Calu3 (cell line): ENCODE measurements around the gene RPL19. TPM values are rescaled to one million over a fixed set of nuclear protein-coding genes. Genes with fewer than 3 reads are reported as not detected.

Experiments
- BruUV-seq: library from RNA; stranded (reverse); fragments of 400-500 nt; replicated peaks from 2 replicates; lab custom pipeline; 2021; lab: Mats Ljungman, UMichigan
- CTCF ChIA-PET: fragments of 300-600 bp; sonication (Branson Sonifier 250); formaldehyde crosslinking; loops from one replicate; lab custom pipeline; 2022; ENCODE audit warnings: antibody characterized with exemption; lab: Charles Lee
- DNase-seq: peaks from one replicate; pipeline ENCODE4 v3.0.0; 2022
- H3K27ac Mint-ChIP-seq: one replicate; pipeline ENCODE4 v1.8.0; 2022; ENCODE audit warnings: mixed read lengths; ENCODE audit not compliant: unreplicated experiment
- H3K27me3 Mint-ChIP-seq: one replicate; pipeline ENCODE4 v1.8.0; 2022; ENCODE audit warnings: mixed read lengths; ENCODE audit not compliant: unreplicated experiment
- H3K36me3 Mint-ChIP-seq: one replicate; pipeline ENCODE4 v1.8.0; 2022; ENCODE audit warnings: mild to moderate bottlenecking, moderate library complexity, mixed read lengths; ENCODE audit not compliant: insufficient read depth, unreplicated experiment
- H3K4me1 Mint-ChIP-seq: one replicate; pipeline ENCODE4 v1.8.0; 2022; ENCODE audit warnings: mild to moderate bottlenecking, low read depth, mixed read lengths; ENCODE audit not compliant: unreplicated experiment
- H3K4me3 Mint-ChIP-seq: one replicate; pipeline ENCODE4 v1.8.0; 2022; ENCODE audit warnings: mild to moderate bottlenecking, low read depth, moderate library complexity, mixed read lengths; ENCODE audit not compliant: unreplicated experiment
- H3K9me3 Mint-ChIP-seq: one replicate; pipeline ENCODE4 v1.8.0; 2022; ENCODE audit warnings: low read depth, mixed read lengths; ENCODE audit not compliant: unreplicated experiment
- intact Hi-C: fragments of 100-400 bp; cut with micrococcal nuclease; formaldehyde crosslinking; loops from one replicate; pipeline ENCODE4 v1.10.0; 2022; ENCODE audit not compliant: unreplicated experiment
- total RNA-seq: library from RNA; stranded (reverse); gene quantifications from 2 replicates; pipeline ENCODE4 v1.2.3, GENCODE V29; 2022
- TF ChIP-seq, protein P1 (sequence below): fragments of 200-600 bp; IDR thresholded peaks from one replicate; pipeline ENCODE4 v1.8.0; 2022; ENCODE audit warnings: antibody characterized with exemption; ENCODE audit not compliant: unreplicated experiment

The RPL19 gene
- total RNA-seq, 1 experiment from 2014 or later: 6,763 TPM

DNA sequence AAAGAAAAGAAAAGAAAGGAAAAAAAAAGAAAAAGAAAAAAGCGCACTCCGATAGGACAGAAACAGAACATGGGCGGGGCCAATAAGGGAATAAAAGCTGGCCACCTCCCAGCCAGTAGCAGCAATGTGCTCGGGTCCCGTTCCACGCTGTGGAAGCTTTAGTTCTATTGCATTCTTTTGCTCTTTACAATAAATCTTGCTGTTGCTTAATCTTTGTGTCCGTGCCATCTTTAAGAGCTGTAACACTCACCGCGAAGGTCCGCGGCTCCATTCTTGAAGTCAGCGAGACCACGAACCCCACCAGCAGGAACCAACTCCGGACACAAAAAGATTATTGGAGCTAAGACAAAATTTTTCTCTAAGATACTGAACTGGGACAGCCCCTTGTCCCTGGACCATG lies 31.0 kb upstream of the RPL19 start:
- no TSS peak for BruUV-seq
- Mint-ChIP-seq H3K27ac (no peak overlapping the region), H3K36me3 (peaks cover 21% of the 10 kb centered on the region), H3K4me1 (peaks cover 10% of the 10 kb centered on the region), H3K27me3 (peaks cover 46% of the 10 kb centered on the region), H3K4me3 (no peak overlapping the region), H3K9me3 (no peaks in the 10 kb centered on the region)
- CTCF ChIA-PET: interaction anchor here (0.6 to 7.2 kb wide), 15 partner anchors 7 to 1311 kb away, joined by 3 to 148 read pairs (median 4); partner anchors contain the start of genes CDK12, MED1 and PLXDC1
- no peak for DNase-seq
- TF ChIP-seq, protein P1, sequence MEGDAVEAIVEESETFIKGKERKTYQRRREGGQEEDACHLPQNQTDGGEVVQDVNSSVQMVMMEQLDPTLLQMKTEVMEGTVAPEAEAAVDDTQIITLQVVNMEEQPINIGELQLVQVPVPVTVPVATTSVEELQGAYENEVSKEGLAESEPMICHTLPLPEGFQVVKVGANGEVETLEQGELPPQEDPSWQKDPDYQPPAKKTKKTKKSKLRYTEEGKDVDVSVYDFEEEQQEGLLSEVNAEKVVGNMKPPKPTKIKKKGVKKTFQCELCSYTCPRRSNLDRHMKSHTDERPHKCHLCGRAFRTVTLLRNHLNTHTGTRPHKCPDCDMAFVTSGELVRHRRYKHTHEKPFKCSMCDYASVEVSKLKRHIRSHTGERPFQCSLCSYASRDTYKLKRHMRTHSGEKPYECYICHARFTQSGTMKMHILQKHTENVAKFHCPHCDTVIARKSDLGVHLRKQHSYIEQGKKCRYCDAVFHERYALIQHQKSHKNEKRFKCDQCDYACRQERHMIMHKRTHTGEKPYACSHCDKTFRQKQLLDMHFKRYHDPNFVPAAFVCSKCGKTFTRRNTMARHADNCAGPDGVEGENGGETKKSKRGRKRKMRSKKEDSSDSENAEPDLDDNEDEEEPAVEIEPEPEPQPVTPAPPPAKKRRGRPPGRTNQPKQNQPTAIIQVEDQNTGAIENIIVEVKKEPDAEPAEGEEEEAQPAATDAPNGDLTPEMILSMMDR: no peak
- intact Hi-C loops: no loop called here

- H3K9me3 Mint-ChIP-seq: no peaks in the 10 kb centered on the region
- BruUV-seq: no TSS peak
- TF ChIP-seq, protein P1: no peak
- peaks cover 41% of the 10 kb centered on the region for H3K27me3 Mint-ChIP-seq
- CTCF ChIA-PET: interaction anchor here (0.6 to 1.5 kb wide), 16 partner anchors 9 to 1311 kb away, joined by 3 to 7 read pairs (median 4); partner anchors contain the start of genes CDK12 and MED1
- no peak for DNase-seq
- no peak overlapping the region for H3K4me3 Mint-ChIP-seq
- peaks cover 24% of the 10 kb centered on the region for H3K36me3 Mint-ChIP-seq
- no peak overlapping the region for H3K27ac Mint-ChIP-seq
- peaks cover 5% of the 10 kb centered on the region for H3K4me1 Mint-ChIP-seq
- intact Hi-C loops: no loop called here
Observed at GRCh38 chr17:39169518-39169917, 30.6 kb upstream of the RPL19 start.

GRCh38 chr17:39170109-39170508 lies 30.0 kb upstream of the RPL19 start:
- H3K9me3 Mint-ChIP-seq: no peaks in the 10 kb centered on the region
- no peak overlapping the region for H3K4me3 Mint-ChIP-seq
- H3K27me3 Mint-ChIP-seq: peaks cover 36% of the 10 kb centered on the region
- TF ChIP-seq, protein P1: no peak
- CTCF ChIA-PET: interaction anchor here (0.6 to 2.1 kb wide), 17 partner anchors 8 to 1682 kb away, joined by 3 to 8 read pairs (median 5); partner anchors contain the start of genes CDK12 and MED1
- peaks cover 26% of the 10 kb centered on the region for H3K36me3 Mint-ChIP-seq
- no peak overlapping the region for H3K27ac Mint-ChIP-seq
- intact Hi-C loops: no loop called here
- H3K4me1 Mint-ChIP-seq: no peaks in the 10 kb centered on the region
- no peak for DNase-seq
- BruUV-seq: no TSS peak

DNA sequence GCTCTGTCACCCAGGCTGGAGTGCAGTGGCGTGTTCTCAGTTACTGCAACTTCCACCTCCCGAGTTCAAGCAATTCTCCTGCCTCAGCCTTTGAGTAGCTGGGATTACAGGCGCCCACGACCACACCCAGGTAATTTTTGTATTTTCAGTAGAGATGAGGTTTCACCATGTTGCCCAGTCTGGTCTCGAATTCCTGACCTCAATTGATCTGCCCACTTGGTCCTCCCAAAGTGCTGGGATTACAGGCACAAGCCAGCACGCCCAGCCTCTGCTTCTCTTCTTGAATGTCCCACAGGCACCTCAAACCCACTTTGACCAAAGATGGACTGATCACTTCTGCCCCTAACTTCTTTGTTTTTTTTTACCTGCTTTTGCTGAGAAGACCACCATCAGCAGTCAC lies 29.5 kb upstream of the RPL19 start:
- intact Hi-C loops: no loop called here
- TF ChIP-seq, protein P1: no peak
- CTCF ChIA-PET: interaction anchor here (0.6 to 2.1 kb wide), 11 partner anchors 13 to 1682 kb away, joined by 3 to 8 read pairs (median 5); partner anchors contain the start of gene CDK12
- H3K27me3 Mint-ChIP-seq: peaks cover 33% of the 10 kb centered on the region
- H3K9me3 Mint-ChIP-seq: no peaks in the 10 kb centered on the region
- BruUV-seq: no TSS peak
- no peak overlapping the region for H3K27ac Mint-ChIP-seq
- H3K36me3 Mint-ChIP-seq: peaks cover 30% of the 10 kb centered on the region
- DNase-seq: no peak
- H3K4me3 Mint-ChIP-seq: no peak overlapping the region
- H3K4me1 Mint-ChIP-seq: no peaks in the 10 kb centered on the region
